ENCODE results near the gene MESD.

DNA sequence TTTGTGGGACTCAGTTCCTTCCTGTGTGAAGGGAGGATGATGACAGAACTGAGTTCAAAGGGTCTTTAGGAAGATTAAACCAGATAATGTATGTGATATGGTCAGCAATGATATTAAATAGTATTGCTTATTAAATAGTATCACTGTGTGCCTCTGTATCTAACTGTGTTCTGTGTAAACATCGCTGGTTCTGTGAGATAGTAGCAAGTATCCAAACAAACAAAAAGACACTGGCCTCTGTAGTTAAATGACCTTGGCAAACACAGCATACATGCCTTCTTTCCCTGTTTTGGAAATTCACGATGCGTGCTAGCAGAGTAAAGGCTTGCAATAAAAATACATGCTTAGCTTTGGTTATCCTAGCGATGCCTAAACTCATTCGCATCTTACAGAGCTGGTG is 76.1 kb downstream of the MESD start:
- TF ChIP-seq, protein P1, sequence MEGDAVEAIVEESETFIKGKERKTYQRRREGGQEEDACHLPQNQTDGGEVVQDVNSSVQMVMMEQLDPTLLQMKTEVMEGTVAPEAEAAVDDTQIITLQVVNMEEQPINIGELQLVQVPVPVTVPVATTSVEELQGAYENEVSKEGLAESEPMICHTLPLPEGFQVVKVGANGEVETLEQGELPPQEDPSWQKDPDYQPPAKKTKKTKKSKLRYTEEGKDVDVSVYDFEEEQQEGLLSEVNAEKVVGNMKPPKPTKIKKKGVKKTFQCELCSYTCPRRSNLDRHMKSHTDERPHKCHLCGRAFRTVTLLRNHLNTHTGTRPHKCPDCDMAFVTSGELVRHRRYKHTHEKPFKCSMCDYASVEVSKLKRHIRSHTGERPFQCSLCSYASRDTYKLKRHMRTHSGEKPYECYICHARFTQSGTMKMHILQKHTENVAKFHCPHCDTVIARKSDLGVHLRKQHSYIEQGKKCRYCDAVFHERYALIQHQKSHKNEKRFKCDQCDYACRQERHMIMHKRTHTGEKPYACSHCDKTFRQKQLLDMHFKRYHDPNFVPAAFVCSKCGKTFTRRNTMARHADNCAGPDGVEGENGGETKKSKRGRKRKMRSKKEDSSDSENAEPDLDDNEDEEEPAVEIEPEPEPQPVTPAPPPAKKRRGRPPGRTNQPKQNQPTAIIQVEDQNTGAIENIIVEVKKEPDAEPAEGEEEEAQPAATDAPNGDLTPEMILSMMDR (IDR thresholded peaks at IDR 0.05), result no peak
- TF ChIP-seq TCF7L2 (IDR thresholded peaks at IDR 0.05; ENCODE audit: low read depth, low read length), result no peak
- TF ChIP-seq, protein P2, sequence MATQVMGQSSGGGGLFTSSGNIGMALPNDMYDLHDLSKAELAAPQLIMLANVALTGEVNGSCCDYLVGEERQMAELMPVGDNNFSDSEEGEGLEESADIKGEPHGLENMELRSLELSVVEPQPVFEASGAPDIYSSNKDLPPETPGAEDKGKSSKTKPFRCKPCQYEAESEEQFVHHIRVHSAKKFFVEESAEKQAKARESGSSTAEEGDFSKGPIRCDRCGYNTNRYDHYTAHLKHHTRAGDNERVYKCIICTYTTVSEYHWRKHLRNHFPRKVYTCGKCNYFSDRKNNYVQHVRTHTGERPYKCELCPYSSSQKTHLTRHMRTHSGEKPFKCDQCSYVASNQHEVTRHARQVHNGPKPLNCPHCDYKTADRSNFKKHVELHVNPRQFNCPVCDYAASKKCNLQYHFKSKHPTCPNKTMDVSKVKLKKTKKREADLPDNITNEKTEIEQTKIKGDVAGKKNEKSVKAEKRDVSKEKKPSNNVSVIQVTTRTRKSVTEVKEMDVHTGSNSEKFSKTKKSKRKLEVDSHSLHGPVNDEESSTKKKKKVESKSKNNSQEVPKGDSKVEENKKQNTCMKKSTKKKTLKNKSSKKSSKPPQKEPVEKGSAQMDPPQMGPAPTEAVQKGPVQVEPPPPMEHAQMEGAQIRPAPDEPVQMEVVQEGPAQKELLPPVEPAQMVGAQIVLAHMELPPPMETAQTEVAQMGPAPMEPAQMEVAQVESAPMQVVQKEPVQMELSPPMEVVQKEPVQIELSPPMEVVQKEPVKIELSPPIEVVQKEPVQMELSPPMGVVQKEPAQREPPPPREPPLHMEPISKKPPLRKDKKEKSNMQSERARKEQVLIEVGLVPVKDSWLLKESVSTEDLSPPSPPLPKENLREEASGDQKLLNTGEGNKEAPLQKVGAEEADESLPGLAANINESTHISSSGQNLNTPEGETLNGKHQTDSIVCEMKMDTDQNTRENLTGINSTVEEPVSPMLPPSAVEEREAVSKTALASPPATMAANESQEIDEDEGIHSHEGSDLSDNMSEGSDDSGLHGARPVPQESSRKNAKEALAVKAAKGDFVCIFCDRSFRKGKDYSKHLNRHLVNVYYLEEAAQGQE (IDR thresholded peaks at IDR 0.05; ENCODE audit: insufficient read depth in 1 of 2, low read depth in 2 of 2, low read length in 1 of 2), result no peak
